HEK293 (cell line): ENCODE results near the gene NXNL2.

Experiments used
- CTCF ChIA-PET: fragments of 350-600 bp; formaldehyde crosslinking; extraction: SDS; loops from one replicate; lab custom pipeline; 2021; ENCODE audit warnings: antibody characterized with exemption; lab: Yijun Ruan, JAX
- POLR2A ChIA-PET: fragments of 300-600 bp; formaldehyde crosslinking; extraction: SDS; loops from one replicate; lab custom pipeline; 2020; ENCODE audit warnings: antibody characterized with exemption, inconsistent platforms; lab: Yijun Ruan, JAX
- H3K27ac ChIP-seq: fragments of 200-500 bp; sonication (Bioruptor generic); 2 replicates; pipeline ENCODE4 v1.5.1; 2014; ENCODE audit warnings: low read depth, low read length, control low read depth, inconsistent platforms; ENCODE audit errors: extremely low read depth
- H3K36me3 ChIP-seq, 2 experiments: fragments of 200-500 bp in 1 of 2; sonication (Bioruptor generic) in 1 of 2; 1 replicate in 1 of 2; 2 replicates in 1 of 2; pipeline ENCODE4 v1.5.1; 2014 to 2017; ENCODE audit warnings: inconsistent platforms in 2 of 2, low read length in 2 of 2; ENCODE audit not compliant: control insufficient read depth in 2 of 2, insufficient read depth in 1 of 2
- H3K4me1 ChIP-seq: fragments of 200-500 bp; sonication (Bioruptor generic); 2 replicates; pipeline ENCODE4 v1.5.1; 2014; ENCODE audit warnings: mild to moderate bottlenecking, low read length, inconsistent platforms; ENCODE audit not compliant: control insufficient read depth, insufficient read depth
- H3K4me3 ChIP-seq: 2 replicates; pipeline ENCODE4 v1.5.1; 2011; ENCODE audit warnings: low read depth, mild to moderate bottlenecking, control low read depth, low read length, moderate library complexity
- H3K9me3 ChIP-seq: fragments of 200-500 bp; sonication (Bioruptor generic); 2 replicates; pipeline ENCODE4 v1.5.1; 2014; ENCODE audit warnings: low read depth, low read length, inconsistent platforms; ENCODE audit not compliant: control insufficient read depth, insufficient read depth
- HOXC10 ChIP-seq: sonication (generic); formaldehyde crosslinking; IDR thresholded peaks from 2 replicates; pipeline ENCODE4 v1.8.1; 2023; ENCODE audit warnings: mild to moderate bottlenecking, missing genetic modification reagents
- KLF1 ChIP-seq: fragments of 450-650 bp; formaldehyde crosslinking; IDR thresholded peaks from 2 replicates; pipeline ENCODE4 v1.5.1; 2016; ENCODE audit warnings: missing biosample characterization, missing genetic modification characterization
- KLF16 ChIP-seq: fragments of 450-650 bp; formaldehyde crosslinking; IDR thresholded peaks from 2 replicates; pipeline ENCODE4 v1.5.1; 2017; ENCODE audit warnings: missing biosample characterization, missing genetic modification characterization
- KLF9 ChIP-seq: fragments of 450-650 bp; formaldehyde crosslinking; IDR thresholded peaks from 2 replicates; pipeline ENCODE4 v1.5.1; 2016; ENCODE audit warnings: missing biosample characterization, missing genetic modification characterization, low read depth
- MYNN ChIP-seq: fragments of 450-650 bp; formaldehyde crosslinking; IDR thresholded peaks from 2 replicates; pipeline ENCODE4 v1.5.1; 2016; ENCODE audit warnings: missing biosample characterization, missing genetic modification characterization, borderline replicate concordance
- ZIC2 ChIP-seq: fragments of 450-650 bp; formaldehyde crosslinking; IDR thresholded peaks from 2 replicates; pipeline ENCODE4 v1.5.1; 2016; ENCODE audit warnings: missing biosample characterization, missing genetic modification characterization
- ZNF155 ChIP-seq: fragments of 450-650 bp; formaldehyde crosslinking; IDR thresholded peaks from 2 replicates; pipeline ENCODE4 v1.5.1; 2016; ENCODE audit warnings: missing biosample characterization, missing genetic modification characterization
- ZNF16 ChIP-seq: fragments of 450-650 bp; formaldehyde crosslinking; IDR thresholded peaks from 2 replicates; pipeline ENCODE4 v1.5.1; 2016; ENCODE audit warnings: low read depth, missing biosample characterization, missing genetic modification characterization
- ZNF239 ChIP-seq: fragments of 450-650 bp; formaldehyde crosslinking; IDR thresholded peaks from 2 replicates; pipeline ENCODE4 v1.5.1; 2016; ENCODE audit warnings: missing biosample characterization, missing genetic modification characterization
- ZNF302 ChIP-seq: fragments of 450-650 bp; formaldehyde crosslinking; IDR thresholded peaks from 2 replicates; pipeline ENCODE4 v1.5.1; 2016; ENCODE audit warnings: missing biosample characterization, missing genetic modification characterization, low read depth
- ZNF311 ChIP-seq: fragments of 450-650 bp; formaldehyde crosslinking; IDR thresholded peaks from 2 replicates; pipeline ENCODE4 v1.5.1; 2017; ENCODE audit warnings: missing biosample characterization, missing genetic modification characterization, borderline replicate concordance
- ZNF354C ChIP-seq: fragments of 450-650 bp; formaldehyde crosslinking; IDR thresholded peaks from 2 replicates; pipeline ENCODE4 v1.5.1; 2016; ENCODE audit warnings: missing biosample characterization, missing genetic modification characterization, low read depth, borderline replicate concordance
- ZNF426 ChIP-seq: fragments of 450-650 bp; formaldehyde crosslinking; IDR thresholded peaks from 2 replicates; pipeline ENCODE4 v1.5.1; 2017; ENCODE audit warnings: missing biosample characterization, missing genetic modification characterization, mild to moderate bottlenecking, inconsistent platforms, moderate library complexity
- ZNF558 ChIP-seq: fragments of 450-650 bp; formaldehyde crosslinking; IDR thresholded peaks from 2 replicates; pipeline ENCODE4 v1.5.1; 2016; ENCODE audit warnings: missing biosample characterization, missing genetic modification characterization
- ZNF610 ChIP-seq: fragments of 450-650 bp; formaldehyde crosslinking; IDR thresholded peaks from 2 replicates; pipeline ENCODE4 v1.5.1; 2016; ENCODE audit warnings: missing biosample characterization, missing genetic modification characterization, borderline replicate concordance
- ZNF660 ChIP-seq: fragments of 450-650 bp; IDR thresholded peaks from 2 replicates; pipeline ENCODE4 v1.5.1; 2018; ENCODE audit warnings: missing biosample characterization, mild to moderate bottlenecking, missing genetic modification characterization
- ZNF670 ChIP-seq: fragments of 450-650 bp; formaldehyde crosslinking; IDR thresholded peaks from 2 replicates; pipeline ENCODE4 v1.5.1; 2016; ENCODE audit warnings: missing biosample characterization, missing genetic modification characterization, low read depth
- ZNF701 ChIP-seq: fragments of 450-650 bp; formaldehyde crosslinking; IDR thresholded peaks from 2 replicates; pipeline ENCODE4 v1.5.1; 2016; ENCODE audit warnings: missing biosample characterization, missing genetic modification characterization
- ZNF776 ChIP-seq: fragments of 450-650 bp; formaldehyde crosslinking; IDR thresholded peaks from 2 replicates; pipeline ENCODE4 v1.5.0; 2017; ENCODE audit warnings: missing biosample characterization, missing genetic modification characterization, borderline replicate concordance
- TF ChIP-seq, protein P1 (sequence below): fragments of 450-650 bp; formaldehyde crosslinking; IDR thresholded peaks from 2 replicates; pipeline ENCODE4 v1.5.1; 2017; ENCODE audit warnings: missing biosample characterization, missing genetic modification characterization

The NXNL2 gene

DNA sequence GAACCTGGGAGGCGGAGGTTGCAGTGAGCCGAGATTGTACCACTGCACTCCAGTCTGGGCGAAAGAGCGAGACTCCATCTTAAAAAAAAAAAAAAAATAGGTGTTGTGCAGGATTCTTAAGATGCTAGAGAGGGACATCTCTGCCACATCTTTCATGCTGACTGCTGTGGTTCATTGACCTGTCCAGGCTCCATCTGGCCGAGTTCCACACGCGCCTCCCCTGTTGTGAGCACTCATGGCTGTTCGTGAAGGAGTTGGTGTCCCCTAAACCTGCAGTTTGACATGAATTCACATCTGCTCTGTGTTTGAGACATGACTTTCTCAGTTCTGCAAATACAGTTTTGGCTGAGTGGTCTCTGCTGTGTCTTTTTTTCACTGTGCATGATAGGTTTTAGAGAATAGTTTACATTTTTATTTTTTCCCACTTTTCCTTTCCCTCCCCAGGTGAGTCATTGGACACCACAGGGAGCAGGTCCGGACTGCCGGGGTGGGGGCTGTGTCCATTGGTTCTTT is 5.3 kb downstream of the NXNL2 start:
- ChIA-PET CTCF (no interaction called here), POLR2A (no interaction called here)
- Histone ChIP-seq H3K9me3 (no peaks in the 10 kb centered on the region), H3K4me1 (no peaks in the 10 kb centered on the region), H3K27ac (no peak overlapping the region), H3K36me3 (no peaks in the 10 kb centered on the region), H3K4me3 (no peak overlapping the region)
- no peak for TF ChIP-seq ZNF311 (tag by site-specific recombination)
- no peak for TF ChIP-seq ZNF302 (tag by site-specific recombination)
- no peak for TF ChIP-seq ZNF610 (tag by site-specific recombination)
- no peak for TF ChIP-seq ZNF670 (tag by site-specific recombination)
- no peak for TF ChIP-seq ZNF16 (tag by site-specific recombination)
- no peak for TF ChIP-seq ZNF239 (tag by site-specific recombination)
- no peak for TF ChIP-seq ZNF155 (tag by site-specific recombination)
- TF ChIP-seq HOXC10 (CRISPR knock-in tag): no peak
- no peak for TF ChIP-seq ZNF558

DNA sequence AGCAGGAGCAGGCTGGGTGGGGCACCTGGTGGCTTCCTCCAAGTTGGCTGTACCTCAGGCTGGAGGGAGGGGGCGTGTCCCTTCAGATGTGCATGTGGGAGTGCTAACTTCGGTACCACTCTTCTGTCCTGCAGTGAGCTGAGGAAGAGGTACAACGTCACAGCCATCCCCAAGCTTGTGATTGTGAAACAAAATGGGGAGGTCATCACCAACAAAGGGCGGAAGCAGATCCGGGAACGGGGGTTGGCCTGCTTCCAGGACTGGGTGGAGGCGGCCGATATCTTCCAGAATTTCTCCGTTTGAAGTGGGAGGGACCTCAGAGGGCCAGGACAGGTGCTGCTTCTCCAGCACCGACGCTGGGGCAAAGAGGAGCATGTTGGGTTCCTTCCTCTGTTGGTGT is 9.3 kb downstream of the NXNL2 start:
- H3K4me3 ChIP-seq: no peak overlapping the region
- TF ChIP-seq KLF9 (peak; percentile 51; the same call in 1 of the 2 replicates), KLF16 (tag by site-specific recombination) (no peak), KLF1 (peak; percentile 42; the same call in 1 of the 2 replicates)
- TF ChIP-seq, protein P1, sequence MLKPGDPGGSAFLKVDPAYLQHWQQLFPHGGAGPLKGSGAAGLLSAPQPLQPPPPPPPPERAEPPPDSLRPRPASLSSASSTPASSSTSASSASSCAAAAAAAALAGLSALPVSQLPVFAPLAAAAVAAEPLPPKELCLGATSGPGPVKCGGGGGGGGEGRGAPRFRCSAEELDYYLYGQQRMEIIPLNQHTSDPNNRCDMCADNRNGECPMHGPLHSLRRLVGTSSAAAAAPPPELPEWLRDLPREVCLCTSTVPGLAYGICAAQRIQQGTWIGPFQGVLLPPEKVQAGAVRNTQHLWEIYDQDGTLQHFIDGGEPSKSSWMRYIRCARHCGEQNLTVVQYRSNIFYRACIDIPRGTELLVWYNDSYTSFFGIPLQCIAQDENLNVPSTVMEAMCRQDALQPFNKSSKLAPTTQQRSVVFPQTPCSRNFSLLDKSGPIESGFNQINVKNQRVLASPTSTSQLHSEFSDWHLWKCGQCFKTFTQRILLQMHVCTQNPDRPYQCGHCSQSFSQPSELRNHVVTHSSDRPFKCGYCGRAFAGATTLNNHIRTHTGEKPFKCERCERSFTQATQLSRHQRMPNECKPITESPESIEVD (tag by site-specific recombination): no peak
- TF ChIP-seq, all 188 proteins: peak for 2
- H3K9me3 ChIP-seq: no peaks in the 10 kb centered on the region
- ChIA-PET CTCF (interaction anchor here (0.7 kb wide), 1 partner anchor 938 kb away, joined by 3 read pairs; no protein-coding TSS in a partner anchor), POLR2A (no interaction called here)
- H3K4me1 ChIP-seq: no peaks in the 10 kb centered on the region
- H3K36me3 ChIP-seq: no peaks in the 10 kb centered on the region
- H3K27ac ChIP-seq: no peak overlapping the region

DNA sequence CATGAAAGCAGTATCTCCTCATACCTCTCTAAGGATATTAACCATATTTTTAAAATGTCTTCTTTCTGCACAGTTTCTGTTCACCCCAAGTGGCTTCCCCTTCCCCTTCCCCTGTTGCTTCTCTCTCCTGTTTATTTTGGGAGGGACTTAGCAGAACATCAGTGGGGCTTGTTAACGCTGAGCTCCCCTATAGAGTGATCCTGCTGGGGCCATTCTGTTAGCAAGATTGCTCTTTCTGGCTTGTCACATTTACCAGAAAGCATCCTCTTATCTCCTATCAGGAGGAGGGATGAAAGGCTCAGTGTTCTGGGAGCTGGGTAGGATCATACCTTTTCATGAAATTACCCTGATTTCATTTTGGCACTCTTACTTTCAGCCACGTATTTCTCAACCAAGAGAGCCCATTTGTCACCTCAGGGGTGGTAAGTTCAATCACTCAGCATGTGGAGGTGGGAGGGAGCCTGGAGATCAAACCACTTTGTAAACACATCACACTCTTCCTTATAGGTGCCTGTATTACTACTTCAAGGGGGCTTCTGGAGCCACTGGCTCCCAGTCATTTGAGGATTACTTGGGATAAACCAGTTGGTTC is 16.7 kb downstream of the NXNL2 start:
- Histone ChIP-seq H3K36me3 (no peaks in the 10 kb centered on the region), H3K4me3 (no peak overlapping the region), H3K9me3 (no peaks in the 10 kb centered on the region), H3K4me1 (no peaks in the 10 kb centered on the region), H3K27ac (no peak overlapping the region)
- CTCF ChIA-PET: interaction anchor here (0.7 kb wide), 2 partner anchors 55 to 172 kb away, joined by 3 read pairs; no protein-coding TSS in a partner anchor
- POLR2A ChIA-PET: no interaction called here
- no peak for TF ChIP-seq ZNF354C (tag by site-specific recombination)
- no peak for TF ChIP-seq MYNN
- no peak for TF ChIP-seq ZNF426
- TF ChIP-seq ZNF701 (tag by site-specific recombination): no peak
- TF ChIP-seq ZIC2 (tag by site-specific recombination): peak; percentile 70

DNA sequence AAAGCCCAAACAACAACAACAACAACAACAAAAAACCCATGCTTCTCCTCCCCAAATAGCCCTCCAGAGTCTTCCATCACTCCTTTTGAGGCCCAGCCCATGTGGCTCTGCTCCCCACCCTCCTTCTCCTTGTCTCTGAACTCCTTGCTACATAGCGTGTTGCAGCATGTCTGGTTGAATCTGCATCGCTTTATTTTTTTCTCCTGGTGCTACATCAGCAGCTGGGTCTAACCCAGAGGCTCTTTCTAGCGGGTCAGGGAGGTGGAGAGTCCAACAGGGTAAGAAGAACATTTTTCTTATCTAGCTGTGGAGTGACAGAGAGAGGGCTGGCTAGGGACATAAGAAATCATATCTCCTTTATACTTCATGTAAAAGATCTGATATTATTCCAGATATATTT is 18.4 kb downstream of the NXNL2 start:
- Histone ChIP-seq H3K9me3 (no peaks in the 10 kb centered on the region), H3K4me1 (no peaks in the 10 kb centered on the region), H3K36me3 (no peaks in the 10 kb centered on the region), H3K27ac (no peak overlapping the region), H3K4me3 (no peak overlapping the region)
- ChIA-PET POLR2A (no interaction called here), CTCF (no interaction called here)
- TF ChIP-seq ZNF776 (tag by site-specific recombination) (no peak), ZNF660 (tag by site-specific recombination) (no peak), KLF9 (no peak)
